Caco-2 (cell line): ENCODE data around the gene DLX1. TPM values are rescaled to one million over a fixed set of nuclear protein-coding genes. Genes with fewer than 3 reads are reported as not detected.
"Not testable (repeated sequence)": the region's sequence is repeated elsewhere in the genome, so short reads cannot be mapped to it uniquely, and the experiment has no call there.

Experiments used
- BruUV-seq: library from RNA; stranded (reverse); fragments of 400-500 nt; replicated peaks from 2 replicates; lab custom pipeline; 2021; lab: Mats Ljungman, UMichigan
- CTCF ChIA-PET: fragments of 300-600 bp; sonication (Branson Sonifier 250); formaldehyde crosslinking; loops from one replicate; lab custom pipeline; 2022; ENCODE audit warnings: antibody characterized with exemption; lab: Charles Lee
- POLR2A ChIA-PET: fragments of 300-600 bp; sonication (Branson Sonifier 250); formaldehyde crosslinking; loops from one replicate; lab custom pipeline; 2022; ENCODE audit warnings: antibody characterized with exemption; lab: Charles Lee
- DNase-seq, 2 experiments: peaks; one replicate each; pipeline versions ENCODE4 v3.0.0 to v3.0.0-alpha.2; 2020 to 2022
- H3K27me3 ChIP-seq: replicated peaks from 2 replicates; pipeline ENCODE4 v1.6.0; 2011; ENCODE audit warnings: low read length; ENCODE audit not compliant: control insufficient read depth, insufficient read depth
- H3K36me3 ChIP-seq: 2 replicates; pipeline ENCODE4 v1.5.1; 2011; ENCODE audit warnings: low read length; ENCODE audit not compliant: control insufficient read depth, insufficient read depth
- H3K4me1 ChIP-seq: fragments of 250-450 bp; sonication (Bioruptor Pico); 2 replicates; pipeline ENCODE4 v1.5.1; 2020; ENCODE audit warnings: mild to moderate bottlenecking
- H3K4me3 ChIP-seq: 2 replicates; pipeline ENCODE4 v1.5.1; 2011; ENCODE audit warnings: low read depth, mild to moderate bottlenecking, control low read depth, low read length
- H3K9me3 ChIP-seq: fragments of 250-450 bp; sonication (Bioruptor Pico); 2 replicates; pipeline ENCODE4 v1.5.1; 2020; ENCODE audit warnings: mild to moderate bottlenecking, moderate library complexity
- H3K27ac Mint-ChIP-seq: one replicate; pipeline ENCODE4 v1.8.0; 2022; ENCODE audit warnings: mixed read lengths; ENCODE audit not compliant: unreplicated experiment
- H3K27me3 Mint-ChIP-seq: one replicate; pipeline ENCODE4 v1.8.0; 2022; ENCODE audit warnings: mixed read lengths; ENCODE audit not compliant: insufficient read depth, unreplicated experiment
- H3K36me3 Mint-ChIP-seq: one replicate; pipeline ENCODE4 v1.8.0; 2022; ENCODE audit warnings: mild to moderate bottlenecking, mixed read lengths; ENCODE audit not compliant: insufficient read depth, unreplicated experiment
- H3K4me1 Mint-ChIP-seq: one replicate; pipeline ENCODE4 v1.8.0; 2022; ENCODE audit warnings: low read depth, mixed read lengths; ENCODE audit not compliant: unreplicated experiment
- H3K4me3 Mint-ChIP-seq: one replicate; pipeline ENCODE4 v1.8.0; 2022; ENCODE audit warnings: mild to moderate bottlenecking, moderate library complexity, mixed read lengths; ENCODE audit not compliant: unreplicated experiment
- H3K9me3 Mint-ChIP-seq: one replicate; pipeline ENCODE4 v1.8.0; 2022; ENCODE audit warnings: mixed read lengths; ENCODE audit not compliant: unreplicated experiment
- CTCF ChIP-seq, 2 experiments: fragments of 200-600 bp in 1 of 2; IDR thresholded peaks; 1 replicate in 1 of 2; 2 replicates in 1 of 2; pipeline versions ENCODE4 v1.5.1 to v1.8.0; 2011 to 2022; ENCODE audit warnings: antibody characterized with exemption in 1 of 2, control low read depth in 1 of 2, inconsistent platforms in 1 of 2, low read depth in 1 of 2, low read length in 1 of 2, mild to moderate bottlenecking in 1 of 2, moderate library complexity in 1 of 2; ENCODE audit not compliant: insufficient read depth in 1 of 2, severe bottlenecking in 1 of 2, unreplicated experiment in 1 of 2
- intact Hi-C: fragments of 100-400 bp; cut with micrococcal nuclease; formaldehyde crosslinking; loops from one replicate; pipeline ENCODE4 v1.10.0; 2022; ENCODE audit not compliant: unreplicated experiment
- total RNA-seq: library from RNA; stranded (reverse); gene quantifications from 2 replicates; pipeline ENCODE4 v1.2.3, GENCODE V29; 2022

The DLX1 gene
- total RNA-seq, 1 experiment from 2014 or later: 1.2 TPM

GRCh38 chr2:172109256-172109987 is 24.1 kb downstream of the DLX1 start:
- Histone ChIP-seq H3K4me3 (no peak overlapping the region), H3K36me3 (no peaks in the 10 kb centered on the region), H3K27me3 (no peaks in the 10 kb centered on the region), H3K9me3 (no peaks in the 10 kb centered on the region), H3K4me1 (peaks cover 2% of the 10 kb centered on the region; the same call in 1 of the 2 replicates)
- intact Hi-C loops: no loop called here
- TF ChIP-seq CTCF (IDR thresholded peaks at IDR 0.05; ENCODE audit: insufficient read depth in 1 of 2, low read depth in 1 of 2, low read length in 1 of 2, severe bottlenecking in 1 of 2, unreplicated experiment in 1 of 2): no peak
- ChIA-PET CTCF (interaction anchor here (0.9 kb wide), 1 partner anchor 422 kb away, joined by 3 read pairs; the partner anchor contains the start of gene DYNC1I2), POLR2A (no interaction called here)
- Mint-ChIP-seq H3K4me1 (peaks cover under 1% of the 10 kb centered on the region), H3K36me3 (no peaks in the 10 kb centered on the region), H3K27me3 (no peaks in the 10 kb centered on the region), H3K9me3 (no peaks in the 10 kb centered on the region), H3K4me3 (no peak overlapping the region), H3K27ac (no peak overlapping the region)
- BruUV-seq: no TSS peak
- DNase-seq: no peak

GRCh38 chr2:172109988-172110811 is 24.9 kb downstream of the DLX1 start:
- H3K4me1 Mint-ChIP-seq: peaks cover 8% of the 10 kb centered on the region
- CTCF ChIA-PET: interaction anchor here (0.9 kb wide), 1 partner anchor 423 kb away, joined by 3 read pairs; the partner anchor contains the start of gene DYNC1I2
- TF ChIP-seq CTCF (IDR thresholded peaks at IDR 0.05; ENCODE audit: insufficient read depth in 1 of 2, low read depth in 1 of 2, low read length in 1 of 2, severe bottlenecking in 1 of 2, unreplicated experiment in 1 of 2): no peak
- H3K9me3 ChIP-seq: no peaks in the 10 kb centered on the region
- H3K9me3 Mint-ChIP-seq: no peaks in the 10 kb centered on the region
- POLR2A ChIA-PET: no interaction called here
- peaks cover 9% of the 10 kb centered on the region; the same call in 1 of the 2 replicates for H3K4me1 ChIP-seq
- H3K36me3 Mint-ChIP-seq: no peaks in the 10 kb centered on the region
- no peaks in the 10 kb centered on the region for H3K27me3 Mint-ChIP-seq
- no peaks in the 10 kb centered on the region for H3K36me3 ChIP-seq
- no peak overlapping the region for H3K27ac Mint-ChIP-seq
- no peak overlapping the region for H3K4me3 Mint-ChIP-seq
- no peak for DNase-seq
- no peak overlapping the region for H3K4me3 ChIP-seq
- BruUV-seq: no TSS peak
- H3K27me3 ChIP-seq: no peaks in the 10 kb centered on the region
- intact Hi-C loops: no loop called here

GRCh38 chr2:172113617-172114016 is 28.3 kb downstream of the DLX1 start:
- no peak overlapping the region for H3K4me3 ChIP-seq
- CTCF ChIA-PET: interaction anchor here (0.7 to 2.1 kb wide), 5 partner anchors 12 to 515 kb away, joined by 3 to 27 read pairs (median 7); partner anchors contain the start of gene HAT1
- no peaks in the 10 kb centered on the region for H3K9me3 Mint-ChIP-seq
- no peak overlapping the region for H3K27ac Mint-ChIP-seq
- peaks cover 10% of the 10 kb centered on the region for H3K4me1 ChIP-seq
- H3K27me3 Mint-ChIP-seq: no peaks in the 10 kb centered on the region
- H3K27me3 ChIP-seq: no peaks in the 10 kb centered on the region
- H3K36me3 Mint-ChIP-seq: no peaks in the 10 kb centered on the region
- no peaks in the 10 kb centered on the region for H3K9me3 ChIP-seq
- H3K36me3 ChIP-seq: no peaks in the 10 kb centered on the region
- no TSS peak for BruUV-seq
- H3K4me1 Mint-ChIP-seq: peaks cover 9% of the 10 kb centered on the region
- POLR2A ChIA-PET: no interaction called here
- no peak overlapping the region for H3K4me3 Mint-ChIP-seq
- DNase-seq: no peak
- intact Hi-C loops: loop anchor here (1.0 to 2.0 kb wide), 3 partner anchors 14 to 515 kb away; no protein-coding TSS in a partner anchor
- TF ChIP-seq CTCF (IDR thresholded peaks at IDR 0.05; ENCODE audit: insufficient read depth in 1 of 2, low read depth in 1 of 2, low read length in 1 of 2, severe bottlenecking in 1 of 2, unreplicated experiment in 1 of 2): peak; percentile 20 to 30

- CTCF ChIA-PET: interaction anchor here (0.7 to 2.1 kb wide), 5 partner anchors 12 to 515 kb away, joined by 3 to 27 read pairs (median 7); partner anchors contain the start of gene HAT1
- POLR2A ChIA-PET, H3K27ac Mint-ChIP-seq, intact Hi-C loops, H3K9me3 ChIP-seq, H3K36me3 Mint-ChIP-seq, BruUV-seq, H3K4me3 ChIP-seq, H3K9me3 Mint-ChIP-seq, DNase-seq, H3K27me3 Mint-ChIP-seq, H3K4me3 Mint-ChIP-seq, H3K36me3 ChIP-seq, H3K27me3 ChIP-seq: not testable (repeated sequence)
- peaks cover 14% of the 10 kb centered on the region for H3K4me1 Mint-ChIP-seq
- peaks cover 15% of the 10 kb centered on the region for H3K4me1 ChIP-seq
These were observed 28.9 kb downstream of the DLX1 start for GRCh38 chr2:172114176-172114575.
